ENCODE measurements around the gene CNTRL. TPM values are rescaled to one million over a fixed set of nuclear protein-coding genes. Genes with fewer than 3 reads are reported as not detected.

The CNTRL gene
- total RNA-seq, 1 donor from 2014 or later: 7.5 TPM

DNA sequence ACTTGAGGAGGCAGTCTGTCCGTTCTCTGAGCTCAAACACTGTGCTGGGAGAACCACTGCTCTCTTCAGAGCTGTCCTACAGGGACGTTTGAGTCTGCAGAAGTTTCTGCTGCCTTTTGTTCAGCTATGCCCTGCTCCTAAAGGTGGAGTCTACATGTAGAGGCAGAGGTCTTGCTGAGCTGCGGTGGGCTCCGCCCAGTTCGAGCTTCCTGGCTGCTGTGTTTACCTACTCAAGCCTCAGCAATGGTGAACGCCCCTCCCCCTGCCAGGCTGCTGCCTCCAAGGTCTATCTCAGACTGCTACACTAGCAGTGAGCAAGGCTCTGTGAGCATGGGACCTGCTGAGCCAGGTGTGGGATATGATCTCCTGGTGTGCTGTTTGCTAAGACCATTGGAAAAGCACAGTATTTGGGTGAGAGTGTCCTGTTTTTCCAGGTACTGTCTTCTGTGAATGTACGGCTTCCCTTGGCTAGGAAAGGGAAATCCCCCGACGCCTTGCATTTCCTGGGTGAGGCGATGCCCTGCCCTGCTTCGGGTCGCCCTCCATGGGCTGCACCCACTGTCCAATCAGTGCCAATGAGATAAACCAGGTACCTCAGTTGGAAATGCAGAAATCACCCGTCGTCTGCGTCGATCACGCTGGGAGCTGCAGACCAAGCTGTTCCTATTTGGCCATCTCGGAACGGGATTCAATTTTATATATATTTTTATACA lies 58.5 kb downstream of the CNTRL start:
- no peak overlapping the region for H3K27ac Mint-ChIP-seq (ENCODE audit: unreplicated experiment)
- peaks cover 4% of the 10 kb centered on the region for H3K4me1 Mint-ChIP-seq (ENCODE audit: unreplicated experiment)
- DNase-seq (ENCODE audit: extremely low spot score, unreplicated experiment): no peak
- no peak overlapping the region for H3K4me3 Mint-ChIP-seq (ENCODE audit: unreplicated experiment)
- no peaks in the 10 kb centered on the region for H3K27me3 Mint-ChIP-seq (ENCODE audit: unreplicated experiment)
- peaks cover 25% of the 10 kb centered on the region for H3K36me3 Mint-ChIP-seq (ENCODE audit: unreplicated experiment)
- peaks cover 8% of the 10 kb centered on the region for H3K9me3 Mint-ChIP-seq (ENCODE audit: unreplicated experiment)
- TF ChIP-seq, protein P1, sequence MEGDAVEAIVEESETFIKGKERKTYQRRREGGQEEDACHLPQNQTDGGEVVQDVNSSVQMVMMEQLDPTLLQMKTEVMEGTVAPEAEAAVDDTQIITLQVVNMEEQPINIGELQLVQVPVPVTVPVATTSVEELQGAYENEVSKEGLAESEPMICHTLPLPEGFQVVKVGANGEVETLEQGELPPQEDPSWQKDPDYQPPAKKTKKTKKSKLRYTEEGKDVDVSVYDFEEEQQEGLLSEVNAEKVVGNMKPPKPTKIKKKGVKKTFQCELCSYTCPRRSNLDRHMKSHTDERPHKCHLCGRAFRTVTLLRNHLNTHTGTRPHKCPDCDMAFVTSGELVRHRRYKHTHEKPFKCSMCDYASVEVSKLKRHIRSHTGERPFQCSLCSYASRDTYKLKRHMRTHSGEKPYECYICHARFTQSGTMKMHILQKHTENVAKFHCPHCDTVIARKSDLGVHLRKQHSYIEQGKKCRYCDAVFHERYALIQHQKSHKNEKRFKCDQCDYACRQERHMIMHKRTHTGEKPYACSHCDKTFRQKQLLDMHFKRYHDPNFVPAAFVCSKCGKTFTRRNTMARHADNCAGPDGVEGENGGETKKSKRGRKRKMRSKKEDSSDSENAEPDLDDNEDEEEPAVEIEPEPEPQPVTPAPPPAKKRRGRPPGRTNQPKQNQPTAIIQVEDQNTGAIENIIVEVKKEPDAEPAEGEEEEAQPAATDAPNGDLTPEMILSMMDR (IDR thresholded peaks at IDR 0.05): no peak

DNA sequence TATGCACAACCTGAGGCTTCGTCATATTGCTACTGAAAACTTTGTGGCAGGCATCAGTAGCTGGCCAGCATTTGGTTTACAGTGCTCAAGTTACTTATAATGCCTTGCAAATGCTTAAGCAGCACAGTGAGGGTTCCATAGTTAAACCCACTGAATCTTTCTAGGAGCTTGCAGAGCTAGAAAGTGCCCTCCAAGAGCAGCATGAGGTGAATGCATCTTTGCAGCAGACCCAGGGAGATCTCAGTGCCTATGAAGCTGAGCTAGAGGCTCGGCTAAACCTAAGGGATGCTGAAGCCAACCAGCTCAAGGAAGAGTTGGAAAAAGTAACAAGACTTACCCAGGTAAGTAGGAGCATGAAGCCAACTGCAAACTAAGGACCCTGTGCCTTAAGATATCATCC lies 60.9 kb downstream of the CNTRL start:
- Mint-ChIP-seq H3K27me3 (ENCODE audit: unreplicated experiment) (no peaks in the 10 kb centered on the region), H3K27ac (ENCODE audit: unreplicated experiment) (no peak overlapping the region), H3K9me3 (ENCODE audit: unreplicated experiment) (no peaks in the 10 kb centered on the region), H3K4me3 (ENCODE audit: unreplicated experiment) (no peak overlapping the region), H3K4me1 (ENCODE audit: unreplicated experiment) (peaks cover 4% of the 10 kb centered on the region), H3K36me3 (ENCODE audit: unreplicated experiment) (peaks cover 14% of the 10 kb centered on the region)
- TF ChIP-seq, protein P1 (IDR thresholded peaks at IDR 0.05): no peak
- DNase-seq (ENCODE audit: extremely low spot score, unreplicated experiment): no peak

DNA sequence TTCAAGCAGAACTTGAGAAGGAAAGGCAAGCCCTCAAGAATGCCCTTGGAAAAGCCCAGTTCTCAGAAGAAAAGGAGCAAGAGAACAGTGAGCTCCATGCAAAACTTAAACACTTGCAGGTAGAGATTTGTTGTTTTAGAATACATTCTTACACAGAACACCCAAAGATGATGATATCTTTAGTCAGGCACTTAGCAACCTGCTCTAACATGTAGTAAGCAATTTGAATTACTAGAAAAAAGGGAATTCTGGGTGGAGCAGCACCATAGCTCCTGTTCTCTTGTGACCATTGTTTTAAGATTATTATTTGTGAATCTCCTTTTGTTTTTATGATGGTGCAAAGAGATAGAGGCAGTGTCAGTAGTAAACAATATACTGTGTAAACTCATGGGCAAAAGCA lies 63.8 kb downstream of the CNTRL start:
- TF ChIP-seq, protein P1 (IDR thresholded peaks at IDR 0.05): no peak
- Mint-ChIP-seq H3K9me3 (ENCODE audit: unreplicated experiment) (no peaks in the 10 kb centered on the region), H3K36me3 (ENCODE audit: unreplicated experiment) (peaks cover 25% of the 10 kb centered on the region), H3K4me3 (ENCODE audit: unreplicated experiment) (no peak overlapping the region), H3K27me3 (ENCODE audit: unreplicated experiment) (no peaks in the 10 kb centered on the region), H3K27ac (ENCODE audit: unreplicated experiment) (no peak overlapping the region), H3K4me1 (ENCODE audit: unreplicated experiment) (no peaks in the 10 kb centered on the region)
- DNase-seq (ENCODE audit: extremely low spot score, unreplicated experiment): no peak

DNA sequence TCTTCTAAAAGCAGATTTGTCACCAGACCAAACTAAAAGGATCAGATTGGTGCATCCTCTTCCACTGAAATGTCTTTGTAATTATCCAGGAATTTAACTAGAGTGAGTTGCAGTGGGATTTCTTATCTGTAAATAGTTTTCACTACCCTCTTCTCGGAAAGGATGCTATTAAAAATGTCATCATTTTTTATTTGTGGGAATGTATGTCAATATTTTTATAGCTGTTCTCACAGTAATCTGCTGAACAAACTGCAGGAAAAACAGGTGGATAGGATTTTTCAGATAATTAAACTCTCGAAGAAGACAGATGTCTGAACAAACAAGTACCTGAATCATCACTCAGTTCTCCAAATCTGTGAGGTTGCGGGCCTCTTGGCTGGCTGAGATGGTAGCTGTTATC lies 64.2 kb downstream of the CNTRL start:
- DNase-seq (ENCODE audit: extremely low spot score, unreplicated experiment): no peak
- H3K9me3 Mint-ChIP-seq (ENCODE audit: unreplicated experiment): no peaks in the 10 kb centered on the region
- no peaks in the 10 kb centered on the region for H3K4me1 Mint-ChIP-seq (ENCODE audit: unreplicated experiment)
- H3K4me3 Mint-ChIP-seq (ENCODE audit: unreplicated experiment): no peak overlapping the region
- no peak overlapping the region for H3K27ac Mint-ChIP-seq (ENCODE audit: unreplicated experiment)
- TF ChIP-seq, protein P1 (IDR thresholded peaks at IDR 0.05): no peak
- H3K27me3 Mint-ChIP-seq (ENCODE audit: unreplicated experiment): no peaks in the 10 kb centered on the region
- H3K36me3 Mint-ChIP-seq (ENCODE audit: unreplicated experiment): peaks cover 26% of the 10 kb centered on the region

DNA sequence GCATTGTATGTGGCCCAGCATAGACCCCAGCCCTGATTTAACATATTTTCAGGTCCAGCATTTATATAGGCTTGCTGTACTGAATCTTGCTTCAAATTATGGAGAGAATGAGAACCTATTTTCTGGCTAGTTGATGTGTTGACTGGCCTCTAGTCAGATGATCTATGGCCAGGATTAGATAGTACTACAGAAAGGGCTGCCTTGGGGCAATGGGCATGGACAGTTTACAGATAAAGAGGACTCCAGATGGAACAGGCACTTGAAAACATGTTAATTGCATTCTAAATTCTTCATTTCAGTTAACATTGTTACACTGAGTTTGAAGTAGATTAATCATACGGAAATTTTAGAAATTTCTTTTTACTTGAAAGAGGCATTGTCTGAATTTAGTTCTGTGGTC lies 65.4 kb downstream of the CNTRL start:
- Mint-ChIP-seq H3K27ac (ENCODE audit: unreplicated experiment) (no peak overlapping the region), H3K4me1 (ENCODE audit: unreplicated experiment) (no peaks in the 10 kb centered on the region), H3K4me3 (ENCODE audit: unreplicated experiment) (no peak overlapping the region), H3K9me3 (ENCODE audit: unreplicated experiment) (no peaks in the 10 kb centered on the region), H3K36me3 (ENCODE audit: unreplicated experiment) (peaks cover 34% of the 10 kb centered on the region), H3K27me3 (ENCODE audit: unreplicated experiment) (no peaks in the 10 kb centered on the region)
- TF ChIP-seq, protein P1 (IDR thresholded peaks at IDR 0.05): no peak
- DNase-seq (ENCODE audit: extremely low spot score, unreplicated experiment): no peak
